Measurements from ENCODE around the gene DDAH2.

- TF ChIP-seq FOXP2 (optimal IDR thresholded peaks at IDR 0.05; ENCODE audit: borderline replicate concordance, extremely low read depth, extremely low read length, insufficient read depth) (no peak), TAF1 (IDR thresholded peaks at IDR 0.05; ENCODE audit: borderline replicate concordance, insufficient read depth, low read length) (no peak), POLR2AphosphoS5 (IDR thresholded peaks at IDR 0.05; ENCODE audit: low read depth, low read length) (no peak)
- TF ChIP-seq, protein P1, sequence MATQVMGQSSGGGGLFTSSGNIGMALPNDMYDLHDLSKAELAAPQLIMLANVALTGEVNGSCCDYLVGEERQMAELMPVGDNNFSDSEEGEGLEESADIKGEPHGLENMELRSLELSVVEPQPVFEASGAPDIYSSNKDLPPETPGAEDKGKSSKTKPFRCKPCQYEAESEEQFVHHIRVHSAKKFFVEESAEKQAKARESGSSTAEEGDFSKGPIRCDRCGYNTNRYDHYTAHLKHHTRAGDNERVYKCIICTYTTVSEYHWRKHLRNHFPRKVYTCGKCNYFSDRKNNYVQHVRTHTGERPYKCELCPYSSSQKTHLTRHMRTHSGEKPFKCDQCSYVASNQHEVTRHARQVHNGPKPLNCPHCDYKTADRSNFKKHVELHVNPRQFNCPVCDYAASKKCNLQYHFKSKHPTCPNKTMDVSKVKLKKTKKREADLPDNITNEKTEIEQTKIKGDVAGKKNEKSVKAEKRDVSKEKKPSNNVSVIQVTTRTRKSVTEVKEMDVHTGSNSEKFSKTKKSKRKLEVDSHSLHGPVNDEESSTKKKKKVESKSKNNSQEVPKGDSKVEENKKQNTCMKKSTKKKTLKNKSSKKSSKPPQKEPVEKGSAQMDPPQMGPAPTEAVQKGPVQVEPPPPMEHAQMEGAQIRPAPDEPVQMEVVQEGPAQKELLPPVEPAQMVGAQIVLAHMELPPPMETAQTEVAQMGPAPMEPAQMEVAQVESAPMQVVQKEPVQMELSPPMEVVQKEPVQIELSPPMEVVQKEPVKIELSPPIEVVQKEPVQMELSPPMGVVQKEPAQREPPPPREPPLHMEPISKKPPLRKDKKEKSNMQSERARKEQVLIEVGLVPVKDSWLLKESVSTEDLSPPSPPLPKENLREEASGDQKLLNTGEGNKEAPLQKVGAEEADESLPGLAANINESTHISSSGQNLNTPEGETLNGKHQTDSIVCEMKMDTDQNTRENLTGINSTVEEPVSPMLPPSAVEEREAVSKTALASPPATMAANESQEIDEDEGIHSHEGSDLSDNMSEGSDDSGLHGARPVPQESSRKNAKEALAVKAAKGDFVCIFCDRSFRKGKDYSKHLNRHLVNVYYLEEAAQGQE (IDR thresholded peaks at IDR 0.05; ENCODE audit: insufficient read depth in 1 of 2, low read depth in 2 of 2, low read length in 2 of 2) = no peak
These were observed 22.5 kb downstream of the DDAH2 start, which contains the start of gene LY6G6F for GRCh38 chr6:31706599-31706998.
